SK-N-SH (cell line): Measurements from ENCODE around the gene CLASP2. TPM values are rescaled to one million over a fixed set of nuclear protein-coding genes. Genes with fewer than 3 reads are reported as not detected.

Experiments used
- CTCF ChIA-PET: fragments of 300-600, 350-600 bp; formaldehyde crosslinking; extraction: SDS; loops from one replicate; lab custom pipeline; 2021; lab: Yijun Ruan, JAX
- POLR2A ChIA-PET: fragments of 350-600 bp; sonication (Branson Sonifier 250); formaldehyde crosslinking; extraction: SDS; loops from one replicate; lab custom pipeline; 2020; ENCODE audit warnings: antibody characterized with exemption, inconsistent platforms; lab: Yijun Ruan, JAX
- DNase-seq: peaks from one replicate; pipeline ENCODE4 v3.0.0; 2012
- H2AFZ ChIP-seq: fragments of 200-600 bp; sonication (generic); 2 replicates; pipeline ENCODE4 v1.8.1; 2016; ENCODE audit warnings: antibody characterized with exemption, mild to moderate bottlenecking, low read depth
- H3F3A ChIP-seq: fragments of 200-600 bp; sonication (generic); replicated peaks from 2 replicates; pipeline ENCODE3; 2016; ENCODE audit warnings: antibody characterized with exemption, mild to moderate bottlenecking; ENCODE audit not compliant: insufficient read depth
- H3K27ac ChIP-seq, 2 experiments: fragments of 200-500 bp in 1 of 2; fragments of 200-600 bp in 1 of 2; sonication (Bioruptor generic) in 1 of 2; sonication (generic), shearing (Covaris generic) in 1 of 2; 2 replicates each; pipeline versions ENCODE4 v1.5.1 to v1.6.1; 2014 to 2016; ENCODE audit warnings: low read depth in 2 of 2, inconsistent platforms in 1 of 2, low read length in 1 of 2, mild to moderate bottlenecking in 1 of 2, mixed read lengths in 1 of 2
- H3K27me3 ChIP-seq: fragments of 200-600 bp; sonication (generic), shearing (Covaris generic); 2 replicates; pipeline ENCODE4 v1.6.1; 2016; ENCODE audit warnings: mixed run types; ENCODE audit not compliant: insufficient read depth
- H3K36me3 ChIP-seq, 2 experiments: fragments of 200-500 bp in 1 of 2; fragments of 200-600 bp in 1 of 2; sonication (Bioruptor generic) in 1 of 2; sonication (generic) in 1 of 2; replicated peaks in 1 of 2; 2 replicates each; pipeline versions ENCODE3 to v1.5.1; 2014 to 2016; ENCODE audit warnings: low read length in 1 of 2, mild to moderate bottlenecking in 1 of 2; ENCODE audit not compliant: insufficient read depth in 2 of 2, control insufficient read depth in 1 of 2
- H3K4me1 ChIP-seq, 2 experiments: fragments of 200-500 bp in 1 of 2; fragments of 200-600 bp in 1 of 2; sonication (Bioruptor generic) in 1 of 2; sonication (generic), shearing (Covaris generic) in 1 of 2; 2 replicates each; pipeline versions ENCODE4 v1.5.1 to v1.6.1; 2014 to 2016; ENCODE audit warnings: low read depth in 1 of 2, low read length in 1 of 2, mixed run types in 1 of 2; ENCODE audit not compliant: insufficient read depth in 2 of 2, control insufficient read depth in 1 of 2
- H3K4me2 ChIP-seq: fragments of 200-600 bp; sonication (generic), shearing (Covaris generic); 2 replicates; pipeline ENCODE4 v1.6.1; 2017; ENCODE audit warnings: mixed run types
- H3K4me3 ChIP-seq, 2 experiments: fragments of 200-500 bp in 1 of 2; fragments of 200-600 bp in 1 of 2; sonication (Bioruptor generic) in 1 of 2; sonication (generic), shearing (Covaris generic) in 1 of 2; 2 replicates each; pipeline versions ENCODE4 v1.5.1 to v1.8.1; 2014 to 2016; ENCODE audit warnings: low read depth in 2 of 2, inconsistent platforms in 1 of 2, low read length in 1 of 2, mild to moderate bottlenecking in 1 of 2, mixed read lengths in 1 of 2, moderate library complexity in 1 of 2
- H3K79me2 ChIP-seq: fragments of 200-600 bp; sonication (generic); 2 replicates; pipeline ENCODE4 v1.8.1; 2017; ENCODE audit warnings: mild to moderate bottlenecking; ENCODE audit not compliant: insufficient read depth
- H3K9ac ChIP-seq: fragments of 200-600 bp; sonication (generic); 2 replicates; pipeline ENCODE4 v1.6.1; 2017; ENCODE audit warnings: mixed run types
- H3K9me2 ChIP-seq: fragments of 200-600 bp; sonication (generic); 2 replicates; pipeline ENCODE4 v1.6.1; 2017; ENCODE audit warnings: mixed run types
- H3K9me3 ChIP-seq: fragments of 200-600 bp; sonication (generic); 2 replicates; pipeline ENCODE4 v1.6.1; 2017; ENCODE audit warnings: mixed run types, mild to moderate bottlenecking, moderate library complexity
- H4K20me1 ChIP-seq: fragments of 200-600 bp; sonication (generic); 2 replicates; pipeline ENCODE4 v1.6.1; 2017; ENCODE audit warnings: mild to moderate bottlenecking, mixed run types; ENCODE audit not compliant: insufficient read depth
- EP300 ChIP-seq, 2 experiments: IDR thresholded peaks; 2 replicates each; pipeline versions ENCODE4 v1.4.0 to v1.6.1; 2012; ENCODE audit warnings: borderline replicate concordance in 1 of 2, low read depth in 1 of 2, low read length in 1 of 2
- GABPA ChIP-seq: IDR thresholded peaks from 2 replicates; pipeline ENCODE4 v1.4.0; 2012; ENCODE audit warnings: low read depth, mild to moderate bottlenecking
- MEF2A ChIP-seq: IDR thresholded peaks from 2 replicates; pipeline ENCODE4 v1.4.0; 2012; ENCODE audit warnings: low read depth, borderline replicate concordance
- RCOR1 ChIP-seq: fragments of 150-350 bp; IDR thresholded peaks from 2 replicates; pipeline ENCODE4 v1.6.1; 2017; ENCODE audit warnings: antibody characterized with exemption, low read length
- REST ChIP-seq: IDR thresholded peaks from 2 replicates; pipeline ENCODE4 v1.6.1; 2012; ENCODE audit warnings: mild to moderate bottlenecking, low read depth, low read length, moderate library complexity
- RFX5 ChIP-seq: IDR thresholded peaks from 2 replicates; pipeline ENCODE4 v1.6.1; 2012; ENCODE audit warnings: mild to moderate bottlenecking, improper control_type of control experiment, low read length
- SIN3A ChIP-seq: IDR thresholded peaks from 2 replicates; pipeline ENCODE4 v1.6.1; 2012; ENCODE audit warnings: low read depth, mild to moderate bottlenecking, low read length, moderate library complexity, borderline replicate concordance
- USF2 ChIP-seq: fragments of 150-350 bp; IDR thresholded peaks from 2 replicates; pipeline ENCODE4 v1.6.1; 2017; ENCODE audit warnings: antibody characterized with exemption, low read length, low read depth, borderline replicate concordance
- WGBS: methylation state at CpG from one replicate; pipeline ENCODE4 v1.1.6; 2017; ENCODE audit warnings: low lambda C conversion rate; 5-methylcytosine and 5-hydroxymethylcytosine counted together
- polyA plus RNA-seq, 3 experiments: library from polyadenylated mRNA; depleted of rRNA; stranded (reverse); fragments of >200 nt; gene quantifications; 2 replicates each; pipeline ENCODE4 v1.2.3, GENCODE V29; 2012

The CLASP2 gene
- polyA plus RNA-seq, 1 of the 3 experiments (the other 2 are of a cell fraction), result 13.2 TPM

- Histone ChIP-seq H3K36me3 (no peaks in the 10 kb centered on the region), H3K27me3 (no peaks in the 10 kb centered on the region), H3K9me2 (no peaks in the 10 kb centered on the region), H3K9ac (no peak overlapping the region), H3K27ac (no peak overlapping the region), H2AFZ (no peak overlapping the region), H4K20me1 (no peaks in the 10 kb centered on the region), H3K4me3 (no peak overlapping the region), H3F3A (peaks cover 4% of the 10 kb centered on the region), H3K9me3 (peaks cover 9% of the 10 kb centered on the region), H3K4me2 (no peak overlapping the region), H3K79me2 (no peaks in the 10 kb centered on the region), H3K4me1 (no peaks in the 10 kb centered on the region)
- ChIA-PET CTCF (no interaction called here), POLR2A (no interaction called here)
- TF ChIP-seq SIN3A, result no peak
- TF ChIP-seq MEF2A, result no peak
- no peak for TF ChIP-seq REST
- no peak for TF ChIP-seq EP300 (IDR thresholded peaks at IDR 0.05; ENCODE audit: borderline replicate concordance in 1 of 2, low read depth in 1 of 2, low read length in 1 of 2)
- no peak for TF ChIP-seq USF2
- whole genome bisulfite sequencing, result 91% methylated on average over 3 of the region's 3 CpGs
- DNase-seq, result no peak
Observed at GRCh38 chr3:33458446-33458845, 259.6 kb downstream of the CLASP2 start.

- H3K79me2 ChIP-seq, result no peaks in the 10 kb centered on the region
- no peaks in the 10 kb centered on the region for H3K9me2 ChIP-seq
- no peak overlapping the region for H3K4me2 ChIP-seq
- H3K36me3 ChIP-seq, result no peaks in the 10 kb centered on the region
- H3K4me1 ChIP-seq, result no peaks in the 10 kb centered on the region
- H3K27ac ChIP-seq, result no peak overlapping the region
- no peaks in the 10 kb centered on the region for H4K20me1 ChIP-seq
- 11% methylated on average over 2 of the region's 2 CpGs for WGBS
- TF ChIP-seq RFX5 (no peak), RCOR1 (no peak), GABPA (no peak)
- H3K9me3 ChIP-seq, result peaks cover 9% of the 10 kb centered on the region
- DNase-seq, result no peak
- POLR2A ChIA-PET, result no interaction called here
- H3K27me3 ChIP-seq, result no peaks in the 10 kb centered on the region
- CTCF ChIA-PET, result interaction anchor here (0.6 kb wide), 1 partner anchor 45 kb away, joined by 3 read pairs; no protein-coding TSS in a partner anchor
- H2AFZ ChIP-seq, result no peak overlapping the region
- H3K9ac ChIP-seq, result no peak overlapping the region
- no peak overlapping the region for H3K4me3 ChIP-seq
- peaks cover 4% of the 10 kb centered on the region for H3F3A ChIP-seq
Observed at GRCh38 chr3:33456756-33457155, 261.3 kb downstream of the CLASP2 start.
